Activated CD4-positive, alpha-beta T cell treated with anti-CD3 and anti-CD28 coated beads for 24 hours (primary cell): ENCODE data around the gene HCRTR2.

Source experiments
- DNase-seq, 2 donors: peaks; one replicate each; pipeline ENCODE4 v3.0.0-alpha.2; 2020; ENCODE audit warnings: low read depth in 2 of 2

The HCRTR2 gene

GRCh38 chr6:55320696-55321086 lies 146.4 kb downstream of the HCRTR2 start:
- DNase-seq: no peak

DNA sequence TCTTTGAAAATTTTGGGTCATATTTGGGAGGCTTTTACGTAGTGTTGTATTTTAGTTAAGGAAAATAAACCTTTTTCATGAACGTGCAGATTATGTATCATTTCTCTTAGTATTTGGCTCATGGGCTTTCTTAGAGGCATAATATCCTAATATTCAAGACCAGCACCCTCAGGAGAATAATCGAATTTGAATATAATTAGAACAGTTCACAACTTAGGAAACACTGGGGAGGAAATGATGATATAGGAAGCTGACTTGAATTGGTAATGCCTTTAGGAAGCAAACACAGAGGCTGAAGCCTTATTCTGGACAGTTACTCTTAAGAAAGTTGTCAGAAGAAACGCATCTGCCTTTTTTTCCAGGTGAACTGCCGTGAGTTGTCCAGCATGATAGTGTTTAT lies 152.9 kb downstream of the HCRTR2 start, which contains the start of gene GFRAL:
Gene GFRAL, plus strand, starts transcription at position 301 of the 400 bp plus-strand sequence. Its CDS starts 86 bp downstream, at position 387.
- no peak for DNase-seq
